HTR-8/SVneo (cell line): ENCODE measurements around the gene MAPK10.

Experiments used
- DNase-seq: peaks from one replicate; pipeline ENCODE4 v3.0.0; 2011; ENCODE audit warnings: low spot score, mixed read lengths; ENCODE audit not compliant: insufficient read length
- FAIRE-seq: peaks from 2 replicates; lab custom pipeline; 2011; peaks lifted over from hg19 to GRCh38; lab: Jason Lieb, UNC

MAPK10 gene

DNA sequence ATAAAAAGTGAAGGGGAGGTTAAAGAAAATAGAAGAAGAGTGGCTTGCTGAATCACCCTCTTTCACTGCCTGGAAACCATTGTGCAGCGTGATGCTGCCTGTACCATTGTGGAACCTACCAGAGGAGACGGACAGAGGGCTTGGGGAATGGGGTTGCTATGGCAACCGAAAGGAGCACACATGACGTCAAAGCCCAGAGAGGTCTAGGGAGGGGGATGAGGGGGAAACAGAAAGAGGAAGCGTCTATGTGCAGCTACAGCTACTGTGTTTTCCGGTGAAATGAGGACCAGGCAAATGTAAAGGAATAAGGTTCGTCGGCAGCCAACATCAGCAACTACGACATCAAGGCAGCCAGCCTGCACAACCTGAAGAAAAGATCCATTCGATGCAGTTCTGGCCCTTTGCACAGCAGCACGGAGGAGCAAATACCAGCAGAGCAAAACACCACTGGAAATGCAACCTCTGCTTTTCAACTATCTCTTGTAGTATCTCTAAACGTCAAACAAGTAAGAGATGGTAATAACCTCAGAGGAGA is at the start of gene MAPK10:
MAPK10 (minus strand) TSS at position 110 of the 535 bp plus-strand sequence.
- FAIRE-seq (no peak), DNase-seq (peak; percentile 10)

DNA sequence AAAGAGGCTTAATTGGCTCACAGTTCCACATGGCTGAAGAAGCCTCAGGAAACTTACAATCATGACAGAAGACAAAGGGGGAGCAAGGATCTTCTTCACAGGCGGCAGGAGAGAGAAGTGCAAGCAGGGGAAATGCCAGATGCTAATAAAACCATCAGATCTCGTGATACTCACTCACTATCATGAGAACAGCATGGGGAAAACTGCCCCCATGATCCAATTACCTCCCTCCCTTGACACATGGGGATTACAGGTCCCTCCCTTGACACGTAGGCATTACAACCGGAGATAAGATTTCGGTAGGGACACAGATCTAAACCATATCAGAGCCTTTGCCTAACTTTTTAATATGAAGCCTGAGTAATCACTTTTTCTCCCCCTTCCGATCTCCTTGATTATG is 43.7 kb upstream of the MAPK10 start:
- FAIRE-seq (no peak), DNase-seq (no peak)

- FAIRE-seq (no peak), DNase-seq (no peak)
Measured at GRCh38 chr4:86401826-86402225, 42.0 kb upstream of the MAPK10 start.

GRCh38 chr4:86400216-86400615 is 40.4 kb upstream of the MAPK10 start:
- FAIRE-seq (no peak), DNase-seq (no peak)

- no peak for FAIRE-seq
- DNase-seq: no peak
Measured at GRCh38 chr4:86398187-86398586, 38.3 kb upstream of the MAPK10 start.

DNA sequence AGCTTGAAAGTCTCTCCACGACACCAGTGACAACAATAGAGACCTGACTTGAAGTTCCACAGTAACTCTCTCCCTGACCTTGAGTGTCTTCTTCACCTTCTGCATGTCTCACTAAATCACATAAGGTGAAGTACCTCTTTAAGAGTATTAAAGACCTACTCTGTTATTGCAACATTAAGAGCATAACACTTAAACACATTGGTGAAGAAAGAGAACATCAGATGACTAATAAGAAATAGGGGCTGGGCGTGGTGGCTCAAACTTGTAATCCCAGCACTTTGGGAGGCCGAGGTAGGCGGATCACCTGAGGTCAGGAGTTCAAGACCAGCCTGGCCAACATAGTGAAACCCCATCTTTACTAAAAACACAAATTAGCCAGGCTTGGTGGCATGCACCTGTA is 33.9 kb upstream of the MAPK10 start:
- FAIRE-seq (no peak), DNase-seq (no peak)

- FAIRE-seq (no peak), DNase-seq (no peak)
Measured at GRCh38 chr4:86389664-86390063, 29.8 kb upstream of the MAPK10 start.

DNA sequence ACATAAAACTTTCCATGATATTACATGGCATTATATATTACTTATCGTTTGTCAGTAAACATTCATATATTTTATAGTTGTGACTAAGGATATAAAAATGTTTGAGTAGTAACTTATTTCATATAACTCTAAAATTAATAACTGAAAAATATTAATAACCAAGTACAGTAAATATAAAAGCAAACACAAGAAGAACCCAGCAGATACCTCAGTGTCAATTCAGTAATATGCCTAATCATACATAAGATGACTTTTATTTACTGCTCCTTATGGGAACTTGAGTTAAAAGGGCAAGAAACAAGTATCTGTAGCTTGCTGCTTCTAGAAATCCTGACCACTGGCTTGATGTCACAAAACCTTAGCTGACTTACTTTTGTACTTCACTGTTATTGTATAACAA is 28.4 kb upstream of the MAPK10 start:
- DNase-seq (no peak), FAIRE-seq (no peak)

DNA sequence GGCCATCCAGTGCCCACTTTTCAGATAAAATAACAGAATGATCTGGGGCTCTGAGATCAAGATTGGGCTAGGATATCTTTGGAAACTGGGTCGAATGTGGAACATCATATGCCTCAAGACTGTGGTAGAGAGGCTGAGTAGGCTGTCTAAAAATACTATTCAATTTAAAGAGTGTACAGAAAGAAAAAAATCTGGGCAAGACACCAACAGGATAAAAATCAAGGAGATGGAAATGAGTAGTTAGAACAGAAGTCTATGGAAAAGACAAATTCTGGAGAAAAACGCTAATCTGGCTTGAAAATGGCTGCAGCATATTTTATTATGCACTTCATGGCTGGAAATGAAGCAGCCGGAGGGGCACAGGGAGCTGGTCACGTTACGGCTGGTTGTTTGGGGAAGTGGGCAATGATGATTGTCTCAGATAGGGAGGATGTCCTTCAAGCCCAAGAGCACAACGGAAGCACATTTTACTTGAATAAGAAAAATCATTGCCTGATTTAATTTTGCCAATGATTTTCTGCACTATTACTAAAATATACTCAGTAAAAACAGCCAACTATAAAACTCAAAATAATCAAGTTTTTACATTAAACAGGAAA is 27.1 kb upstream of the MAPK10 start:
- no peak for FAIRE-seq
- no peak for DNase-seq

DNA sequence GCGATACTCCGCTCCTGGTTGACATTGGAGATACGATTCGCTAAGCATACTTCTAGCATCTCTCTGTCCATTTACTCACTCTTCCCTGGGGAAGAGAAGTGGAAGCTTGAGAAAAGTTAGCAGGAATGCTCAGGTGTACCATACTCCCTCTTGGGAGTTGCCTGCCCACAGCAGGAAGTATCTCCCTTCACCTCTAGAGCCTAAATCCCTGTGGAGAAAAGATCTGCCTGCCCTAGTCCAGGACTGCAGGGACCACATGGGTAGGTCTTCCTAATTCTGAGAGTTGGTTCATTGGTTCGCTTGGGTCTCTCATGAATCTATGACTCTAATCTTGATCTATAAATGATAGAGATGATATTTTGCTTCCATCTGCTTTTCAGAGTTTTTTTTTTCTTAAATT is 26.3 kb upstream of the MAPK10 start:
- no peak for FAIRE-seq
- no peak for DNase-seq

DNA sequence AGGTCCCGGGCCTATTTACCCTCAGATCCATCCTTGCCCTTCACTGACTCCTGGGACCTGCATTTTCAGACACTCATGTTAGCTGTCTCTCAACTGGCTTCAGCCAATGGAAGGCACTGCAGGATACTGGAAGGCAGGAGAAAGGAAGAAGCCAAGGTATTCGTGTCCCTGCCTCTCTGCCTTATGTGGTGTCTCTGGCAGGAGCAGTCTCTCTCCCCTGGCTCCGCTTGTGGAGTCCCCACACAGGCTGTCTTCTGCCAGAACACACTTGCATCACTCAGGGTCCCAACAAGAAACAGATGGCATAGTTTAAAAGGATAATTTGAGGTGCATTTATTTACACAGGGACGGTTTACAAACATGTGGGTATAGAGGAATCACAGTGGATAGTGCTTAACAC is 21.6 kb upstream of the MAPK10 start:
- DNase-seq: no peak
- no peak for FAIRE-seq

DNA sequence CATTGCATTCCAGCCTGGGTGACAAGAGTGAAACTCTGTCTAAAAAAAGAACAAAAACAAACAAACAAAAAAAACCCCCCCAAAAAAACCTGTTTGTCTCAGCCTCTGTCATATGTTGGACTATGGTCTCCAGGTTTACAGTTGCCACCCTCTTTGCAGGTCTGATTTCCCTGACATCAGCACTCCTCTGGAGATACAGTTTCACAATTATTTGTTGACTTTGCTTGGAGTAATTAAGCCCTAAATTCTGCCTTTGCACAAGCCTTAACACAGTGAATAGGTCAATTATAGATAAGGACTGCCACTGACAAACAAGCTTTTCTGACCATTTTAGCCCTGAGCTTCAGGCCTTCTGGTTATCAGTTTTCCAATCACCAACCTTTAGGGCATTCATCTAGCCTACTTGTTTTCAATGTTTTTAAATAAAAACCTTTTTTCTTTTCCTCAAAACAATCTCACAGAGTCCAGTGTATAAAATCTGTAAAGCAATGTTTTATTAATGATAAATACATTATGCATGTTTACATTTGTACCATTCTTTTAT is 20.4 kb upstream of the MAPK10 start:
- DNase-seq (no peak), FAIRE-seq (no peak)

DNA sequence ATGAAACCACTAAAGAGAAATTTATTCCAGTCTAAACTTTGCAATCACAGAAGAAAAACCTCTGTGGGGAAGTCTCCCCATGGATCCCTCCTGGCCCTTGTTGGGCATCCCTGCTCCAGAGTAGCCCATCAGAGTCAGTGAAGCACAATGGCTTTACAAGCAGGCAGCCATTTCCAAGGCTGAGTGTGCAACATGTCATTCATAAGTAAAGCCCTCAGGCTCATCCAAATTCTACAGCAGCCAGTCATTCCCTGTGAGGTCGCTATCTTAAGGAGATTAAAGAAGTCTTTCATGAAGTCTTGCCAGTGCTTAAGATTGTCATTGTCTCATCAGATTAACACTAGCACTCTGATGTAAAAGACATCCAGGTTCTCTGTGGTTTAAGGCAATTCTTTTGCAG is 17.0 kb upstream of the MAPK10 start:
- FAIRE-seq (no peak), DNase-seq (no peak)

GRCh38 chr4:86368433-86368832 is 8.6 kb upstream of the MAPK10 start:
- FAIRE-seq (no peak), DNase-seq (no peak)

GRCh38 chr4:86367577-86367976 is 7.7 kb upstream of the MAPK10 start:
- FAIRE-seq: no peak

GRCh38 chr4:86366920-86367319 is 7.1 kb upstream of the MAPK10 start:
- FAIRE-seq (no peak), DNase-seq (no peak)

More at GRCh38 chr4:86367577-86367976, 7.7 kb upstream of the MAPK10 start:
- no peak for DNase-seq

DNA sequence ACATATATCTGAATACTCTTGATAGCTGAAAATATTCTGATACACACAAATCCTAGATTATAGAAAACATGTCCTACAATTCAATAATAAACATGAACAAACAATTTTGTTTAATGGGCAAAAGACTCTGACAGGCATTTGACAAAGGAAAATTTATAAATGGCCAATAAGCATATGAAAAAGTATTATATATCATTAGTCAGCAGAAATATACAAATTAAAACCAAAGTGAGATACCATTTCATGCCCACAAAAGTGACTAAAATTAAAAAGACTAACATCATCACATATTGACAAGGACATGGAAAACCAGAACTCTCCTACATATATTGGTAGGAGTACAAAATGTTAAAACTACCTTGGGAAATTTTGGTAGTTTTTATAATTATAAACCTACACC is 2.7 kb upstream of the MAPK10 start:
- FAIRE-seq (no peak), DNase-seq (no peak)

DNA sequence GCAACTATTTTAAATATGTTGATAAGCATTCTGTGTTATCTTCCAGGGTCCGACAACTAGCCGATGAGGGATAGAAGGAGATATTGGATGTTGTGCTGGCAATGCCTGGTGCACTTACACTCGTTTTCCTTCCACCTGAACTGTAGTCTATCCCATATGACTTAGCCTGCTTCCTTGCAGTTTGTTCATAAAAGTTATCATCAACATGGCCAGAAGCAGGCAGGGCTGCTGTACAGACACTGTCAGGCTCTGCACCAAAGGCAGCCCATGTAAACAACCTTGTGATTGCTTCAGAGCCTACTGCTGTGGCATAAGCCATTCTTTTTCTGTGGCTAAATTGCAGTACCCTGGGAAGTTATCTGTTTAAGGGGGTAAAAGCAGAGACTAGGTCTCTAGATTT is 1.6 kb downstream of the MAPK10 start:
- FAIRE-seq (no peak), DNase-seq (no peak)

DNA sequence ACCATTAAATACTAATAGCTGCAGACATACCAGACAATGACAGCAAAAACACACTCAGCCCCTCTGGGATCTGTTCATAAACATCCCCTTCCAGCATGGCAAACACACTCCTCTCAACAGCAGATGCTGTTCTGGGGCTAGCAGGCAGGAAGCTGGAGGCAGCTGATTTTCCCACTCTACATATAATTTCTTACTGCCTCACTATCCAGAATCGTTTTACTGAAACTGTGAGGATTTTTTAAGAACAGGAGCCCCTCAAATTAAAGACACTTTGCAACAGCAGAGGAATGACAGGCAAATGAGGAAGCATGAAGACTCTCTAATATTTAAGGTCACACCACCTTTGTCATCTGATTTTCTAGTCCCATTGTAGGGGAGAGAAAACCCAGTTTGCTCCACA is 2.2 kb downstream of the MAPK10 start:
- no peak for FAIRE-seq
- DNase-seq: no peak

DNA sequence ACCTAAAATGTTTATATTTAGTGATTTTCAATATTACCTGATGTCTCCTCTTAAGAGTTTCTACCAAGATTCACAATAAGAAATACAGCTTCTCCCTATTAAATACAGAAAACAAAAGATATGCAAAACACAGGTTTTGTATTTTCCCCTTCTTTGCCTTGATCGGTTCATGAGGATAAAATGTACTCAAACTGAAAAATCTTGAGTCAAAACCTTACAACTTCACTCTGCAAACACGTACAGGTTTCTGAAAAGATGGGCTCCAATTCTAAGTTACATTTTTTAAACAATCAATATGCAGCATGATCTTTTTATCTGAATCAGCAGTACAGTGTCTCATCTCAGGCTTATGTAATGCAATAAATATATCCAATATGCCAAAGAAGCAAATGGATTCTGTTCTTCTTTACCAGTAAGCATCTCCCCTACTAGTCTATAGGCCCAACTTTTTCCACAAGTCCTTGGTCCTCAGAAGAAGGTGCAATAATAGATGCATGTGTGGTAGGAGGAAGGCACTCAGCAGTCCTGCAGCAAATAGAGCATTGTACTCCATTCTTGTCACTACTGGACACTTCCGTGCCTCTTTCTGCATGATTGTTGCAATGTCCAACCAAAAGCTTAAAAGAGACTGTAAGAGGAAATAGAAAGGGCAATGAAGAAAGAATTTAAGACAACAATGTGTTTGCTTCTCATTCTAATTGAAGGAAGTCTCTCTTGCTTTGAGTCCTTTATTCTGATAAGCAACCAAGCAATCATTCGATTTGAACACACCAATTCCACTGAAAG is 3.2 kb downstream of the MAPK10 start:
- FAIRE-seq: no peak
- DNase-seq: no peak

DNA sequence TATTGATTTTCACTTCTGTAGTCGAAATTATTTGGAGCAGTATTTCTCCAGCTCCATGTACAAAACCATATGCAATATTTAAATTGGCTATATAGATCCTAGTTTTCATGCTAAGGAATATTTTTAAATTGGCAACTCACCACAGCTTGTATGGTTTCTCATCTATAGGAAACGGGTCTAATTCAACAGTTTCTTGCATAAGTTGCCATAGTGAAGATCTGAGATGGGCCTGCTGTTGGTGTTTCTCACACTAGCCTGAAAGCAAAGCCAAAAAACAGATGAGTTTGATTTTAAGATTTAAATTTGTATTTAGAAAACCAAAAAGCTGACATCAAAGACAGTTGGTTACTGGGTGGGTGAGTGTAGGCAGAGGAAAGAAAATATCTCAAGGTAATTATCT is 5.5 kb downstream of the MAPK10 start:
- DNase-seq (no peak), FAIRE-seq (no peak)
